H9 (cell line): ENCODE data around the gene NTPCR. TPM values are rescaled to one million over a fixed set of nuclear protein-coding genes. Genes with fewer than 3 reads are reported as not detected.

Experiments
- DNase-seq: peaks from one replicate; pipeline ENCODE4 v3.0.0-alpha.2; 2017
- H2AFZ ChIP-seq: one replicate; pipeline ENCODE4 v1.6.1; 2013; ENCODE audit warnings: mild to moderate bottlenecking, low read length, control low read depth, moderate library complexity
- H2AK5ac ChIP-seq: 2 replicates; pipeline ENCODE4 v1.6.1; 2013; ENCODE audit warnings: low read length, control low read depth, mixed read lengths; ENCODE audit not compliant: insufficient read length
- H2BK120ac ChIP-seq: one replicate; pipeline ENCODE4 v1.6.1; 2013; ENCODE audit warnings: low read depth, mild to moderate bottlenecking, low read length, control low read depth, inconsistent platforms; ENCODE audit not compliant: poor library complexity, severe bottlenecking
- H2BK12ac ChIP-seq: 2 replicates; pipeline ENCODE4 v1.6.1; 2013; ENCODE audit warnings: low read length, control low read depth, mixed read lengths, low read depth; ENCODE audit not compliant: insufficient read length
- H2BK15ac ChIP-seq: 2 replicates; pipeline ENCODE4 v1.6.1; 2013; ENCODE audit warnings: low read depth, low read length, control low read depth
- H2BK20ac ChIP-seq: one replicate; pipeline ENCODE4 v1.6.1; 2013; ENCODE audit warnings: low read depth, mild to moderate bottlenecking, low read length, control low read depth, inconsistent platforms; ENCODE audit not compliant: poor library complexity, severe bottlenecking
- H2BK5ac ChIP-seq: 2 replicates; pipeline ENCODE4 v1.6.1; 2013; ENCODE audit warnings: low read length, control low read depth, mixed read lengths; ENCODE audit not compliant: insufficient read length
- H3K14ac ChIP-seq: 2 replicates; pipeline ENCODE4 v1.6.1; 2013; ENCODE audit warnings: low read length, control low read depth; ENCODE audit not compliant: insufficient read depth
- H3K18ac ChIP-seq: 2 replicates; pipeline ENCODE4 v1.6.1; 2013; ENCODE audit warnings: low read depth, mild to moderate bottlenecking, mixed read lengths, low read length, control low read depth; ENCODE audit not compliant: insufficient read length
- H3K23ac ChIP-seq: 2 replicates; pipeline ENCODE4 v1.6.1; 2013; ENCODE audit warnings: low read length, control low read depth, mixed read lengths, low read depth; ENCODE audit not compliant: insufficient read length
- H3K23me2 ChIP-seq: 2 replicates; pipeline ENCODE4 v1.6.1; 2013; ENCODE audit warnings: low read depth, mild to moderate bottlenecking, mixed read lengths, low read length, control low read depth; ENCODE audit not compliant: insufficient read length, poor library complexity, severe bottlenecking
- H3K27ac ChIP-seq: 2 replicates; pipeline ENCODE4 v1.5.1; 2013; ENCODE audit warnings: low read length, control low read depth, mixed read lengths, low read depth; ENCODE audit not compliant: insufficient read length
- H3K27me3 ChIP-seq: 2 replicates; pipeline ENCODE4 v1.6.1; 2013; ENCODE audit warnings: low read length, control low read depth, inconsistent platforms; ENCODE audit not compliant: insufficient read depth
- H3K4ac ChIP-seq: 2 replicates; pipeline ENCODE4 v1.6.1; 2013; ENCODE audit warnings: low read depth, mild to moderate bottlenecking, control low read depth, inconsistent platforms, low read length, moderate library complexity
- H3K4me1 ChIP-seq: 2 replicates; pipeline ENCODE4 v1.6.1; 2013; ENCODE audit warnings: low read length, control low read depth, inconsistent platforms; ENCODE audit not compliant: insufficient read depth
- H3K4me2 ChIP-seq: 2 replicates; pipeline ENCODE4 v1.6.1; 2013; ENCODE audit warnings: low read length, control low read depth, mixed read lengths; ENCODE audit not compliant: insufficient read length, insufficient read depth
- H3K56ac ChIP-seq: 2 replicates; pipeline ENCODE4 v1.6.1; 2013; ENCODE audit warnings: low read depth, mild to moderate bottlenecking, mixed read lengths, low read length, control low read depth; ENCODE audit not compliant: insufficient read length
- H3K79me1 ChIP-seq: 2 replicates; pipeline ENCODE4 v1.6.1; 2013; ENCODE audit warnings: low read depth, mild to moderate bottlenecking, moderate library complexity, low read length, control low read depth, inconsistent platforms; ENCODE audit not compliant: insufficient read depth, poor library complexity, severe bottlenecking
- H3K79me2 ChIP-seq: 2 replicates; pipeline ENCODE4 v1.6.1; 2013; ENCODE audit warnings: low read length, control low read depth, inconsistent platforms; ENCODE audit not compliant: insufficient read depth
- H3K9ac ChIP-seq: 2 replicates; pipeline ENCODE4 v1.6.1; 2013; ENCODE audit warnings: low read length, control low read depth, mixed read lengths; ENCODE audit not compliant: insufficient read length; ENCODE audit errors: extremely low read depth
- H3K9me3 ChIP-seq: one replicate; pipeline ENCODE4 v1.6.1; 2013; ENCODE audit warnings: low read depth, low read length, inconsistent platforms; ENCODE audit not compliant: control insufficient read depth
- H3T11ph ChIP-seq: one replicate; pipeline ENCODE4 v1.6.1; 2013; ENCODE audit warnings: mild to moderate bottlenecking, low read length, control low read depth, inconsistent platforms
- H4K20me1 ChIP-seq: one replicate; pipeline ENCODE4 v1.6.1; 2013; ENCODE audit not compliant: control insufficient read depth, insufficient read length, insufficient read depth
- H4K5ac ChIP-seq: 2 replicates; pipeline ENCODE4 v1.6.1; 2013; ENCODE audit warnings: low read depth, mild to moderate bottlenecking, mixed read lengths, low read length, control low read depth; ENCODE audit not compliant: insufficient read length
- H4K8ac ChIP-seq: replicated peaks from 2 replicates; pipeline ENCODE4 v1.6.1; 2013; ENCODE audit warnings: low read length, control low read depth, mixed read lengths, low read depth; ENCODE audit not compliant: insufficient read length
- H4K91ac ChIP-seq: 2 replicates; pipeline ENCODE4 v1.6.1; 2013; ENCODE audit warnings: low read depth, mild to moderate bottlenecking, moderate library complexity, mixed read lengths, low read length, control low read depth; ENCODE audit not compliant: insufficient read length
- H3K27ac Mint-ChIP-seq, 3 experiments: 2 replicates in 2 of 3; 3 replicates in 1 of 3; pipeline ENCODE4 v1.8.0; 2020 to 2021; ENCODE audit warnings: mixed read lengths in 3 of 3, mild to moderate bottlenecking in 1 of 3, moderate library complexity in 1 of 3
- H3K27me3 Mint-ChIP-seq: 2 replicates; pipeline ENCODE4 v1.8.0; 2021; ENCODE audit warnings: low read depth, mild to moderate bottlenecking, moderate library complexity, mixed read lengths
- H3K36me3 Mint-ChIP-seq, 3 experiments: 2 replicates in 2 of 3; 3 replicates in 1 of 3; pipeline ENCODE4 v1.8.0; 2020 to 2021; ENCODE audit warnings: low read depth in 3 of 3, mixed read lengths in 3 of 3; ENCODE audit not compliant: insufficient read depth in 1 of 3
- H3K4me1 Mint-ChIP-seq, 2 experiments: 2 replicates each; pipeline ENCODE4 v1.8.0; 2020; ENCODE audit warnings: mixed read lengths in 2 of 2
- H3K4me3 Mint-ChIP-seq, 2 experiments: 2 replicates in 1 of 2; 3 replicates in 1 of 2; pipeline ENCODE4 v1.8.0; 2020 to 2021; ENCODE audit warnings: mild to moderate bottlenecking in 2 of 2, mixed read lengths in 2 of 2, moderate library complexity in 1 of 2
- H3K9me3 Mint-ChIP-seq, 2 experiments: 2 replicates in 1 of 2; 3 replicates in 1 of 2; pipeline ENCODE4 v1.8.0; 2020; ENCODE audit warnings: mild to moderate bottlenecking in 2 of 2, mixed read lengths in 2 of 2, moderate library complexity in 1 of 2
- WGBS: extraction: QIAGEN DNeasy Blood & Tissue Kit; methylation state at CpG from one replicate; pipeline ENCODE4 v1.1.7; 2013; ENCODE audit warnings: missing lambda C conversion rate, low lambda C conversion rate, mixed read lengths; ENCODE audit not compliant: insufficient read length; ENCODE audit errors: extremely low coverage; 5-methylcytosine and 5-hydroxymethylcytosine counted together
- total RNA-seq: library from RNA; stranded (reverse); gene quantifications from 2 replicates; pipeline ENCODE4 v1.2.1, GENCODE V29; 2021
- TF ChIP-seq, protein P1 (sequence below): fragments of 200-600 bp; sonication (generic); conservative IDR thresholded peaks from 3 replicates; pipeline ENCODE4 v1.8.0; 2021; ENCODE audit warnings: antibody characterized with exemption, mild to moderate bottlenecking

Gene NTPCR
- total RNA-seq, 1 experiment from 2014 or later = 87.4 TPM

DNA sequence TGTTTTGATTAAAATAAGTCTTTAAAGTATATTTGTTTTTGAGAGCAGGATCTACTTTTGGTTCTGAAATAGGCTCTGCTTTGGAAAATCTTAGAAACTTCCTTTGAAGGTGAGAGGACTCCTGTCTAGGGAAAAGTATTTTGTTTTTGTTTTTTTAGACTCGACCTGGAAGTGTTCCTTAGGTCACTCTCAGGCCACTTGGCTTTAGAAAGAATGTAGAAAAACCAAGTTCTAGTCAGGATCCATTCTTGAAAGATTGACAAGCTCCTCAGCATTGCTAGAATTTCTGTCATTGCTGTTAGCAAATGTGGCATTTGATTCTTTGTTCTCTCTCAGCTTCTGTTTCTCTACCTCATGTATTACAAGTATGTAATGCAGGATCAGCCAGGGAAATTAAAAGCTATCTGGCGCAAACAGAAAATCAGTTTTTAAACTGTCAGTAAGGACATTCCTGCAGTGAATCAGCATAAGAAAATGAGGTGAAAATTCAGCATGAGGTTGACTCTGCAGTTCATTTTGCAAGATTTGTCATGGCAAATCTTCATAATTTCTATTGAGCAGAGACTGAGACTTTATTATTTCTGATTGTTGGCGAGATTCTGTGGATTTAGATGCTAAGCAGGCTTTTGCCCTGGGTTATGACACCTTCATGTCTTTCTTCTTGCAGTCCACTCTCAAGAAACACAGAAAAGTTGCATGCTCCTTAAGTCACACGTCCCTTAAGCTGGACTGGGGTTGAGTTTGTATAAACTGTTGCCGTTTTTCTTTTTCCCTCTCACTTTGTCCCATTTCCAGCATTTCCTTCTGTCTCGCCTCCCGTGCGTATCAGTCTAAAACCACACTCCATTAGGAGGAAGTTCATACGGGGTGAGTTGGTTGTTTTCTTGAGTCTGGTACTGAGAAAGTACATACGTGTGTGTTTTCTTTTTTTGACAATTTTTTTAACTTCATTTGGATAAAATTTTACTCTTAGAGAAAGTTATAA is 12.6 kb downstream of the NTPCR start:
- Histone ChIP-seq H2AFZ (no peak overlapping the region), H2BK120ac (no peak overlapping the region), H2AK5ac (no peak overlapping the region), H3K23ac (no peak overlapping the region), H3K9ac (no peak overlapping the region), H3K4me2 (no peak overlapping the region), H3K4ac (no peak overlapping the region), H4K5ac (no peak overlapping the region), H3K14ac (no peak overlapping the region), H2BK20ac (no peak overlapping the region), H3K79me1 (peaks cover 12% of the 10 kb centered on the region), H3K9me3 (no peaks in the 10 kb centered on the region), H3K4me1 (no peaks in the 10 kb centered on the region), H2BK5ac (no peak overlapping the region), H3K18ac (no peak overlapping the region), H3K79me2 (no peaks in the 10 kb centered on the region; the same call in 1 of the 2 replicates), H3K56ac (no peak overlapping the region), H4K8ac (no peak overlapping the region), H2BK15ac (no peak overlapping the region), H3K27me3 (no peaks in the 10 kb centered on the region), H3T11ph (no peak overlapping the region), H4K91ac (no peak overlapping the region), H2BK12ac (no peak overlapping the region), H4K20me1 (no peaks in the 10 kb centered on the region), H3K23me2 (no peaks in the 10 kb centered on the region), H3K27ac (no peak overlapping the region)
- TF ChIP-seq, protein P1, sequence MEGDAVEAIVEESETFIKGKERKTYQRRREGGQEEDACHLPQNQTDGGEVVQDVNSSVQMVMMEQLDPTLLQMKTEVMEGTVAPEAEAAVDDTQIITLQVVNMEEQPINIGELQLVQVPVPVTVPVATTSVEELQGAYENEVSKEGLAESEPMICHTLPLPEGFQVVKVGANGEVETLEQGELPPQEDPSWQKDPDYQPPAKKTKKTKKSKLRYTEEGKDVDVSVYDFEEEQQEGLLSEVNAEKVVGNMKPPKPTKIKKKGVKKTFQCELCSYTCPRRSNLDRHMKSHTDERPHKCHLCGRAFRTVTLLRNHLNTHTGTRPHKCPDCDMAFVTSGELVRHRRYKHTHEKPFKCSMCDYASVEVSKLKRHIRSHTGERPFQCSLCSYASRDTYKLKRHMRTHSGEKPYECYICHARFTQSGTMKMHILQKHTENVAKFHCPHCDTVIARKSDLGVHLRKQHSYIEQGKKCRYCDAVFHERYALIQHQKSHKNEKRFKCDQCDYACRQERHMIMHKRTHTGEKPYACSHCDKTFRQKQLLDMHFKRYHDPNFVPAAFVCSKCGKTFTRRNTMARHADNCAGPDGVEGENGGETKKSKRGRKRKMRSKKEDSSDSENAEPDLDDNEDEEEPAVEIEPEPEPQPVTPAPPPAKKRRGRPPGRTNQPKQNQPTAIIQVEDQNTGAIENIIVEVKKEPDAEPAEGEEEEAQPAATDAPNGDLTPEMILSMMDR = no peak
- Mint-ChIP-seq H3K4me3 (no peak overlapping the region), H3K4me1 (no peaks in the 10 kb centered on the region; a peak in 1 of 4 replicates), H3K36me3 (peaks cover 14 to 56% (median 41%) of the 10 kb centered on the region in 3 experiments), H3K9me3 (peaks cover 6% of the 10 kb centered on the region in 2 experiments; a peak in 4 of 5 replicates), H3K27ac (no peak overlapping the region), H3K27me3 (no peaks in the 10 kb centered on the region)
- no peak for DNase-seq
- no CpG with 5 or more reads among the region's 10 CpGs for WGBS
